Measurements from ENCODE around the gene C6orf89. TPM values are rescaled to one million over a fixed set of nuclear protein-coding genes. Genes with fewer than 3 reads are reported as not detected.

The C6orf89 gene, protein sequence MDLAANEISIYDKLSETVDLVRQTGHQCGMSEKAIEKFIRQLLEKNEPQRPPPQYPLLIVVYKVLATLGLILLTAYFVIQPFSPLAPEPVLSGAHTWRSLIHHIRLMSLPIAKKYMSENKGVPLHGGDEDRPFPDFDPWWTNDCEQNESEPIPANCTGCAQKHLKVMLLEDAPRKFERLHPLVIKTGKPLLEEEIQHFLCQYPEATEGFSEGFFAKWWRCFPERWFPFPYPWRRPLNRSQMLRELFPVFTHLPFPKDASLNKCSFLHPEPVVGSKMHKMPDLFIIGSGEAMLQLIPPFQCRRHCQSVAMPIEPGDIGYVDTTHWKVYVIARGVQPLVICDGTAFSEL
- 10 to 100 TPM; 44.0 to 63.3 (median 51.4) TPM for polyA plus RNA-seq (ENCODE audit: insufficient read length in 4 of 4)

DNA sequence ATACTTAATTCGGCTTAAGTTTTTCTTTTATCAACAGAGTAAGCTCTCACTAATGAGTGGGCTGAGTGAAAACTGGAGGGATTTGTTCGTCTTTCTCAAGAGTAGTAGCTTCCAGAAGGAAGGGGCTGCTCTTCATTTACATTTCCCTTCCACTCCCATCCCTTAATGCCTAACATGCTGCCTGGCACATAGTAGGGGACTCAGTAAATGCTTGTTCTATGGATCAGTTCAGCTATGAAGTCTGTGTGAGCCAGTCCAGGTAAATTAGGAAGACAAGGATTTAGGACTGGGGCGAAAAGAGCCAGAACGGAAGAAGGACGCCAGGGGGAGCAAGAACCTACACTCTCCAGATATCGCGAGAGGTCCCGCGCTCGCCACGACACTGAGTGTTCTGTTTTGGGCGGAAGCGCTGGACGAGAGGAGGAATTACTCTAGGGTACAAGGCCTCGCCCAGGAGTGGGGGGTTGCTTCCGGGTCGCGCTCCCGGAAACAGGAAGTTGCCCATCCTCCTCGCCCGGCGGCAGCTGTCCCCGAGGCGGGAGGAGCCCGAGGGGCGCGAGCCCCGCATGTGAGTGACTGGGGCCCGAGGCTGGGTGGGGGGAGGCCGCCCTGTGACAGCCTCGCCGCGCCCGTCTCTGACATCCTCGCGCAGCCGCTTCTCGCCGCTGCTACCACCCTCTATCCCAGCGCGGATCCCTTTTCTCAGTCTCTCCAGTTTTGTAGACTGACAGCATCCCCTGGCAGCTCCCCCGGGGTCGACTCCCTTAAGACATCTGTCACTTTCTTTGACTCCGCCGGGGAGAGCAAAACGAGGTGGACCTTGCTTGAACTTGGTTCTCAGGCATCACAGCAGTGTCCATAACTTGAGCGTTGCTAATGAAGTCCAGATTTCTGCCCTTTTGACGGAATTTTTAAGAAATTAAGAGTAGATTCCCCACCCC, at the start of gene C6orf89:
Gene C6orf89, plus strand, starts transcription at position 492 of the 941 bp plus-strand sequence. CDS start 13,493 bp downstream, outside the sequence.
- DNase-seq (ENCODE audit: low read depth in 4 of 4, low spot score in 3 of 4), result peak; percentile 89 to 95 (median 92)

DNA sequence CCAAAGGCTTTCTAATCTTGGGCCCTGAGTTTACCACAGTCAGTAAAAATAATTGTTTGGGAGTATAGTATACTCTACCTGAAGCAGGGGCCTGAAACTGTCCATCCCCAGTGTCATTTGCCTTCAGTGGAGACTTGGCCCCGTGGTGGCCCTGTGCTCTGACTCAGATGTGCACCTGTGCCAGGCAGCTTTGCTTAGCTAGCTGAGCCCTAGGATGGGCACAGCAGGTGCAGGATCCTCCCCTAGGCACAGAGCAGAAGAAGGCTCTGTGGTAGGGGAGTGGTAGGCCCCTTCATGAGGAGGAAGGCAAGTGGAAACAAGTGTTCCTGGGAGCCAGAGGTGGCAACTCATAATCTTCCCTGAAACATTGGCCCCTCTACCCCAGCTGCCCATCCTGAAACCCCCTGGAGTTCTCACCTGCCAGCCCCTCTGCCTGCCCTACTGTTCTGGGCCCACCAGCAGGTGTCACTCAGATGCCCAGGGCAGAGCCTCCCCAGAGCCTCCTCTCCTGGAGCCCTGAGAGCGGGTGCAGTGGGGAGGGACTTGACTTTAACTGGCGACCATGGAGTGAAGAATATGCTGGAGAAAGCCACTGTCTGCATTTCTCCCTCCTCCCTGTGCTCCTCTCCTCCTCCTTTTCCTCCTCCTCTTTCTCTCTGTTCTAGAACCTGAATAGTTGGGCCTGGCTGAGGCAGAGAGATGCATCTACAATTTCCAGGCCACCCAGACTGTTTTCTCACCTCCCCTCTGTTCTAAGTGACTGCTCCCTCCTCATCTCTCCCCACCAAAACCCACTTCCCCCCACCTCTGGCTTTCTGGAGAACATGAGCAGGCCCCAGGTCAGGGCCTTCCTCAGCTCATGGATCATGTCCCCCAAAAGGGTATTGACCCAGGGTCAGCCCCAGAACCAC, 49.4 kb upstream of the C6orf89 start:
- DNase-seq (ENCODE audit: low read depth in 4 of 4, low spot score in 3 of 4), result no peak

DNA sequence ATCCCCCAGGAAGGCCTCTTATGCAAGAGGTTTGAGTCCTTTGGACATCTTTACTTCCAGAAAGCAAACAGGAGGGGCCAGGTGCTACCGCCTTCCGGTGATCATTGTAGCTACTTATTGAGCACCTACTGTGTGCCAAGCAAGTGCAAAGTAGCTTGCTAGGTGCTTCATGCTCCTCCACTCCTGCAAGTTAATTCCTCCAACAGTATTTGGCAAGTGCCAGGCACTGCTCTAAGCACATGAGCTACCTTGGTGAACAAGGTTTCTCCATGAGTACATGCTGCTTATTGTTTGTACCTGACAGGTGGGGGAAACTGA, 48.8 kb upstream of the C6orf89 start:
- no peak for DNase-seq (ENCODE audit: low read depth in 4 of 4, low spot score in 3 of 4)

DNA sequence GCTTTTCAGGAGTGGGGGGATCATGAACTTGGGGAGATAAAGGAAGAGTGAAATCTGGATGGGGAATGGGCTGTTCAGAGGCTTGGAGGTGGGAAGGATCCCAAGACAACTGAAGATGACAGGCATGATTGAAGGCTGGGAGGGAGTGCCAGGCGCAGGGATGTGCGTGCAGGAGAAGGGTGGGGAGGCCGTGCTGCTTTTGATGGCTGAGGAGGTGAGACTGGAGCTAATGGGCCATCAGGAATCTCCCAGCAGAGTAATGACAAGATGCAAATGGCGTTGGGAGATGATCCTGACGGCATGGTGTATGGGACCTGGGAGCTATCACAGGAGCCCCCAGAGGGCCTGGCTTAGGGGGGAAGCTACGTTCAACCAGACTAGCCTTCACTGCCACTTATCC, 48.1 kb upstream of the C6orf89 start:
- no peak for DNase-seq (ENCODE audit: low read depth in 4 of 4, low spot score in 3 of 4)

DNA sequence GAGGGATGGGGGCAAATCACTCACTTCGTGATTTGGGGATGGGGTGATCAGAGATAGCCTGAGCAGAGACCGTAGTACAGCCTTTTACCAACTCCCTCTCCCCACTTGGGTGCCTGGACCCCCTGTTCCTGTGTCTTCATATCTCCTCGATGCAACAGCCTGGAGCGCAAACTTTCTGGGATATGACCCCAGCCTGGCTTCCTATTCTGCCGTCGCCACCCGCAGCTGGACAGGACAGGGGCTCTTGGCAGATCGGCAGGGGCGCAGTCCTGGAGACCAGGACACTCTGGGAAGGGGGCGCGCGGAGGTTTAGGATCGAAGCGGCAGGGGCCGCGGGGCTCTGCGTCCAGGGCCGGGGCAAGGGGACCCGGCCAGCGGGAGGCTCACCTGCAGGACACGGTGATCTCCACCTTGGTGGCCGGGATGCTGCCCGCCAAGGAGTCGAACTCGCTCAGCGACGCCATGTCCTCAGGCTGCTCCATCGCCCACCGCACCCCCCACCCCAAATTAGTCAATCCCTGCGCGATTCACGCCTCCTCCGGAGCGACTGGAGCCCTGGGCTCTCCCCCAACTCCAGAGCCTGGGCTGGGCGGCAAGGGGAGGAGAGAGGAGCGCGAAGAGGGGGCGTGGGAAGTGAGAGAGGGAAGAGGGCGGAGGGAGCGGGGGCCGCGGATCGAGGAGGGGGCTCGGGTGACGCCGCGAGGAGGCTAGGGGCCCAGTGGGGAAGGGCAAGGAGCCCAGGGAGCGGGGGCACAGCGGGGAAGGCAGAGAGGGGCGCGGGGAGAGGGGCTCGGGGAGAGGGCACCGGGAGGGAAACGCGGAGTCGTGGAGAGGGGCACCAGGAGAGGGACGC, 46.6 kb upstream of the C6orf89 start, which contains the start of gene CPNE5:
Gene CPNE5, minus strand, starts transcription at position 549 of the 853 bp plus-strand sequence. Its CDS starts 67 bp downstream, at position 482.
- no peak for DNase-seq (ENCODE audit: low read depth in 4 of 4, low spot score in 3 of 4)

DNA sequence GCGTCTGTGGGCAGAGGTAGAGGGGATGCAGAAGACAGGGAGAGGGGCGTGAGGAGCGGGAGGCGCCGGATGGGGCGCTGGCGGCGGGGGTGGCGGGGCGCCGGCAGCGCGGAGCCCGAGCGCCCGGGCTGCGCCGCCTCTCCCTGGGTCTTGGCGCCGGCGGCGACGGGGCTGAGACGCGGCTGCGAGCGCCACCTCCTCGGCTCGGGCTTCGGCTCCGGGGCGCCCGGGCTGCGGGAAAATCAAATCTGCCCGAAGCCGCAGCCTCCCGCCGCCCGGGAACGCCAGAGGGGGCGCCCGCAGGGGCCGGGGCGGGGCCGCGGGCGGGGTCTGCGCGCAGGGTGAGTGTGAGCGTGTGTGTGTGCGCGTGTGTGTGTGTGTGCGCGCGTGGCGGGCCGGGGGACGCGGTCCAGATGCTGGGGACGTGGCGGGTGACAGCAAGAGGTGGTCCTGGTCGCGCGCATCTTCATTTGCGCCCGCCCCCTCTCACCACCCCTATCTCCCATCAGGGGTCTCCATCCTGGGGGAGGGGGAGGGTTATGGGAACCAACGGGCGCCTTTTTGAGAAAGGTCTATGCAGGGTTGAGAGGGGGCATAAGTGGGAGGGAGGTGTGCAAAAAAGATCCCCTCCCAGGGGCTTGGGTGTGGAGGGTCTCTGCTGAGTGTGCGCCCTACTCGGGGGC, 45.9 kb upstream of the C6orf89 start:
- DNase-seq (ENCODE audit: low read depth in 4 of 4, low spot score in 3 of 4), result no peak

DNA sequence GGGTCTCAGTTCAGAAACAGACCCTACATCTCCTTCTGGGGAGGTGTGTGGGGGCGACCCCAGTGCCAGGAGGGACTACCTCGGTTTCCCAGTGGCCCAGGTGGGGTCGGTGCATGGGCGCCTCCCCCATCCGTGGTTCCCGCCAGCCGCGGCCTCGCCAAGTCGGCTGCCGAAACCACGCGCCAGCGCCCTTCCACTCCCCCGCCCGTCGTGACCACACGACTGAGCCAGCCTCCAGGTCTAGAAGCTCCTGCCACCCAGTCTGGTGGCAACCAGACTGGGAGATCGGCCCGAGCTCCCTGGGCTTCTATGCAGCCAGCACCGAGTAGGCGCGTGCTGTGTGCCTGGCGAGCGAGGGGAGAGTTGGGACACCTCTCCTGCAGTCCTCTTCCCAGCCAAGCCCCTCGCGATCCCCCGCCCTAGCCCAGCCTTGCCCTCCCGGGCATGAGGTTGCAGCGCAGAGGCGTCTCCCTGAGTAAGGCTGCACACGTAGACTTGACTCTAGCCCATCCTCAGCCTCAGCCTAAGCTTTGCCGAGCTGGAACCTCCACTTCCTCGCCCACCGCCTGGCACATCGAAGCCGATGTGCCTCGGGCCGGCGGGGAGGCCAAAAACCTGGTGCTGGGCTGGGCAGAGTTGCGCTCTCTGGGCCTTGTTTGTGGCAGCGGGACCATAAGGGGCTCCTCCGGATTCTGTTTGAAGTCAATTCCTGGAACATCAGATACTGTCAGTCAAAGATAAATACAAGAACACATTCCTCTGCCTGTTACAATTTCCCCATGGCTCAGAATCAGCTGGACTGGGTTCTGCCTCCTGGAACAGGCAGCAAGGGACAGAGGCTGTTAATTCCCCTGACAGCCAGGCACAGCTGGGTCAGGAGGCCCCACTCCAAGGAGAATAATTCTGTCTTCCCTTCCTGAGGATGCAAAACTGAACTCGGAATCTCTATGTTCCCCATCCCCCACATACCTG, 45.0 kb upstream of the C6orf89 start:
- DNase-seq (ENCODE audit: low read depth in 4 of 4, low spot score in 3 of 4), result no peak

DNA sequence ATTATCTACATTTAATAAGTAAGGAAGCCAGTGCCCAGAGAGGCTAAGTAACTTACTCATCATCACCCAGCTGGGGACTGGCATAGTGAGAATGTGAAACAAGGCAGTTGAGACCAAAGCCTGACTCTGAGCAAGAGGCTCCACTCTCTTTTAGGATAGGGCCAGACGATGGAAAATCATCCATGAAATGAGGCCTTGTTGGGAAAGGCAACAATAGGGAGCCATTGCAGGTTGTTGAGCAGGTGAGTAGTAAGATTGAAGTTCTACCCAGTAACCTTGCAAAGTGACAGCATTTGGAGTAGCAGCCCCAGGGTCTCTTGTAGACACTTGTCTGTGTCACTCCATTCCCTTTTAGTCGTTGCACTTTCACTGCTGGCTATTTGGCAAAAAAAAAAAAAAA, 44.0 kb upstream of the C6orf89 start:
- no peak for DNase-seq (ENCODE audit: low read depth in 4 of 4, low spot score in 3 of 4)

DNA sequence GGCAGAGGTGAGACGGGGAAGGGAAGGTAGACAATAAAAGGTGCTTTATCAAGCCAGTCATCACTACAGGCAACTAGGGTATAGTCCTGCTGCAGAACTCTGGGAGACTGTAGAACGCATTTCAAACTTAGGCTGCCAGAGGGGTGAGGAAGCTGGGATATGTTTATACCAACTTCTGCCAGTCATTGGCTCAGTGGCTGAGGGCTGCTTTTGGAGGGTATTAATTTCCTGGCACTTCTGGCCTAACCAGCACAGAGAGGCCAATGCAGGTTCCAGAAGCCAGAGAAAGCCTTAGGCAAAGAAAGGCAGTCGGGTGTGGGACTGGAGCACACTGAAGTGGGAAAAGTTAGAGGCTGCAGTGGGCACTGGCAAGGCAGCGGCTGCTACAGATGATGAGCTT, 42.6 kb upstream of the C6orf89 start:
- no peak for DNase-seq (ENCODE audit: low read depth in 4 of 4, low spot score in 3 of 4)

DNA sequence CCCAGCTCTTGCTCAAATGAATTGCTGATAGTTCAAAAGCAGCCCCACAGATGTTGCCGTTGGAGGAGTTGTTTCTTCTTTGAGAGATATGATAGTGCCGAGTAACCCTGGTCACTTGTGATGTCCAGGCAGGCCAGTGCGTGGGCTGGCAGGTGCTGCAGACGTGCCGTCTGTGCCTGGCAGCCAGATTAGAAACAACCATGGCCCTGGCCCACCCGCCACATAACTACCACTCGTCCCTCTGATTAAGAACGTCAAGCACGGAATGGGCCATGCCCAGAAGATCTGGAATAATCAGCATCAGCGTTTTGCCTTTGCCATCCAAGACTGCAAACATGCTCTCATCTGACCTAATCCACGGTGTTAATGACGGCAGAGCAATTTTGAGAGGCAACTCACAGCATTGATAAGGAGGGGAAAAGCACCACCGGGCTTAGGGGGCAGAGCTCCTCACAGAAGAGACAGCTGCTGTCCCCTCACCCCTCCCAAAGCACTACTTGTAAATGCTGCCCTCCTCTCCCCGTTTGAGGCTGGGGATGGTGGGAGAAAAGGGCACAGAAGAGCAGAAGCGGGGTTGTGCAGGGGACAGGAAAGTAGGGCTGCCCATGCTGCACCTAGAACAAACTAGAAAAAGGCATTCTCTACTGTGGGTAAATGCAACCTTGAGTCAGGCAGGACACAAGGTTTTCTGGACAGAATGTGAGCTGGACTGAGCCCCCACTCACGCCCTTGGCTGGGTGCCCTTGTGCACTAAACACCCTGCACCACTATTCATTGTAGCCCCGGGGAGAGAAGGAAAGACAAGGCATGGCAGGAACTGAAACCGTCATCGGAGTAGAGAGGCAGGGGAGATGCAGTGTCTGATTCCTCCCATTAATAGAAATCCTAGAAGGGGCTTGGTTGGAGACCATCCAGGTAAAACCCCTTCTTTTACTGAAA, 41.3 kb upstream of the C6orf89 start:
- no peak for DNase-seq (ENCODE audit: low read depth in 4 of 4, low spot score in 3 of 4)

DNA sequence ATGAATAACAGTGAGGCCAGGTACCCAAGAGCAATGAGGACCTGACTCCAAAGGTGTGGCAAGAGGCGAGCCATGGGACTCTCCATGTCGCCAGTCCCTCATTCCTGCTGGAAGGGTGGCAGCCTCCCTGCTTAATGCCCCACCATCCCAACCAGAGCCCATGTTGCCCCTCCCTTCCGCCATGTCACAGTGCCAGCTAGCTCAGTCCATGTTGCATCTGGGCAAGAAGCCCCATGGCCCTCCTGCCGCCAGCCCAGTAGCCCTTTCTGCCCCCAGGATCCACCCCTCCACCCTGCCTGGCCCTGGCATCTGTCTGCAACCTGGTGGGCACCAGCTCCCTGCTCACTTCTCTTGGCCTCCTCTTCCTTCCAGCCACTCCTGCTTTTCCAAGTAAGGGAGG, 40.5 kb upstream of the C6orf89 start:
- DNase-seq (ENCODE audit: low read depth in 4 of 4, low spot score in 3 of 4), result no peak

DNA sequence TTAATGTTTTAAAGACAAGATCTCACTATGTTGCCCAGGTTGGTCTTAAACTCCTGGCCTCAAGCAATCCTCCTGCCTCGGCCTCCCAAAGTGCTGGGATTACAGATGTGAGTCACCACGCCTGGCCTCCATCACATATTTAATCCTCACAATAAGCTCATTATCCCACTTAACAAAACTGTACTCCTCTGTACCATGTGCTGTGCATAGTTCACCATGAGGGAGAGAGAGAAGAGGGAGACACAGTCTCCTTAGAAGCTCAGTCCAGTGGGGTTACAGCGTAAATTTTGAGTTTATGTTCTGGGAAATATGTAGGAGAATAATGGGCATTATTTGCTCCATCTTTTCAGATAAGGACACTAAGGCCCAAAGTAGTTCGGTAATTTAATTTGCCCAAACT, 38.6 kb upstream of the C6orf89 start:
- DNase-seq (ENCODE audit: low read depth in 4 of 4, low spot score in 3 of 4), result no peak

DNA sequence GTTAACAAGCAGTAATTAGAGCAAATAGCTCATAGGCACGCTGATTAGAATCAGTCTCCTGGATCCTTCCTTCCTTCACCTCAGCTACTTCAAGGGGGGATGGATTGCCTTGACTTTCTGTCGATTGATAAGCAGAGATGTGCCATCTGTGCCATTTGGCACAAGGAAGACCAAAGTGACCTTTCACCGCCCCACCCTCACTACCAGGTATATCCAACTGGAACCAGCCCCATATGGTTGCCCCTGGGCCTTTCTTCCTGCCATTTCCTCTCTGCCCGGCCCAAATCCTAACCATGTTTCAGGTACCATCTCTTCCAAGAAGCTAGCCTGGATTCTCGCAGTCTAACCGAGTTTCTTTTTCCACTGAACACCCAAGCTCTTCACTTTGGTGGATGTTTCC, 37.8 kb upstream of the C6orf89 start:
- no peak for DNase-seq (ENCODE audit: low read depth in 4 of 4, low spot score in 3 of 4)

DNA sequence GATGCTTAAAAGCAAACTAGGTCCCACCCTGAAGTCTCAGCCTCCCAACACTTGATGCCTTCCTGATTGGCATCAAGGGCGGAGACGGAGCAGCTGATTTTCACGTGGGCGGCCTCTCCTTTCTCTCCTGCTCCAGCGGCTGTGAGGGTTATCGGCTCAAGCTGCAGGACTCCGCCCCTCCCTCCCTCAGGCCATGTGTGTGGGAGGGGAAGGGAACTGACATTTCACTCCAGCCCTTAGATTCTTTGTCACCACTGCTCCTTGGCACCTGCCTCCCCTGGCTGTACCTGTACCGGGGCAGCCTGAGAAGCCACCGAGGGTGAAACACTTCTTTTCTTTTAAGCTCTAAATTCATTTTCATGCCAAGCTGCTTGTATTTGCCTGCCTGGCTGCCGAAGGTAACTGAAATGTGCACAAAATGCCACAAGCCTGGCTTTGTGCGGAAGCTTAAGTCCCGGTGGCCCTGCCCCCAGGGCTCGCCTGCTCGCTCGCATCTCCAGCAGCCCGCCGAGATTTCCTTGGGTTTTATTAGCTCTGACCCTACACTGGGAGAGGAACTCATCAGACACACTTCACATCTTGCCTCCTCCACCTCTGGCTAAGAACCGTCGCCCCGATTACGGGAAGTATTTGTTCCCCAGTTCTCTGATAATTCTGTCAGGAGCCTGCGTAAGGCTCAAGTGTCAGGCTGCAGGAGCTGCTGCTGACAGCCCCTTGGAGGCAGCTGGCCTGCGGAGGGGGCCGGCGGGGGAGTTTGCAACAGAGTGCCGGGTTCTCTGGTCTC, 36.9 kb upstream of the C6orf89 start:
- DNase-seq (ENCODE audit: low read depth in 4 of 4, low spot score in 3 of 4), result no peak

DNA sequence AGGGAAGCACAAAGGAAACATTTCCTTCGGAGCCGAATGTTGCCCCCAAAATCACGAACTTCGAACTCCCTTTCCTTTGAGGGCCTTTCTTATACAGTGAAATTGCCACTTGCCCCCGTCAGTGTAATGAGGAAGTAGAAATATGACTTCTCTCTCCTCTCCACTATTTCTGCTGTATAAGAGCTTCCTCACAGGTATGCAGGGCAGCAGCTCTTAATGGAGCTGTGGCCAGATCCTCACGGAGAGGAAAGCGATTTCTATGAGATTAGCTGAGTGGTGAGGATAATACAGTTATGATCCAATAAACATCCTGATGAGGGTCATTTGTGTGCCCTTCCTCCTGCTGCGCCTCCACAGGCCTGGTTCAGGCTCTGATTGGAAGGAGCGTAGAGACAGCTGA, 35.7 kb upstream of the C6orf89 start:
- no peak for DNase-seq (ENCODE audit: low read depth in 4 of 4, low spot score in 3 of 4)

DNA sequence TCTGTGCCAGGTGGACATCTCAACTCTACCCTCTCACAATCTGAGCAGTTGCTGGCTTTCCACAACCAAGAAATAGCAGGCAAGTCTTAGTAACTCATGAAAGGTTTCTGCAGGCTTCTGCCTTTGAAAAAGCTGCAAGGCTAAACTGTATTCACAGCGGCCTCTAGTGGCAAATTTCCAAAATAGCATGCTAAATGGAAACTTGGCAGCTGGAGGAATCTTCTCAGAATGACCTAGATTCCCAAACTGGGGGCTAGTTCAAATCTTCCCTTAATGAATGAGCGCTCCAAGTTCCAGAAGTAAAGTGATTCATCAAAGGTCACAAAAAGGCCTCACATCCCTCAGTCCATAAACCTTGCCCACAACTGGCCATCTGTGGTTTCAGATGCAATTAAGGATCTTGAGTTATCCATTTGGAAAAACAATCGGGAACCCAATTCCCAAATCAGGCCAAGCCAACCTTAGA, 34.6 kb upstream of the C6orf89 start:
- DNase-seq (ENCODE audit: low read depth in 4 of 4, low spot score in 3 of 4), result peak in 1 of 4 donors; percentile 64

Measured in left renal pelvis (tissue), 4 donors.